GM12873 (cell line): ENCODE data around the gene NUP93.

Source experiments
- CTCF ChIP-seq: IDR thresholded peaks from 2 replicates; pipeline ENCODE4 v1.5.1; 2012; ENCODE audit warnings: low read depth, mild to moderate bottlenecking, moderate library complexity, low read length, control low read depth; ENCODE audit not compliant: insufficient read depth; ENCODE audit errors: missing control alignments

The NUP93 gene

GRCh38 chr16:56686758-56687157 is 43.2 kb upstream of the NUP93 start:
- TF ChIP-seq CTCF = no peak

- TF ChIP-seq CTCF = no peak
These were observed 41.2 kb upstream of the NUP93 start for GRCh38 chr16:56688762-56689161.

- TF ChIP-seq CTCF = no peak
These were observed 40.8 kb upstream of the NUP93 start for GRCh38 chr16:56689171-56689570.

- no peak for TF ChIP-seq CTCF
These were observed 39.4 kb upstream of the NUP93 start for GRCh38 chr16:56690420-56691122.

GRCh38 chr16:56691885-56692284 is 38.0 kb upstream of the NUP93 start:
- TF ChIP-seq CTCF = no peak

- no peak for TF ChIP-seq CTCF
These were observed 34.7 kb upstream of the NUP93 start for GRCh38 chr16:56695246-56695645.

GRCh38 chr16:56697456-56698155 is 32.3 kb upstream of the NUP93 start:
- TF ChIP-seq CTCF = no peak
